Gastroesophageal sphincter (tissue), 4 donors: ENCODE results near the gene GPHN. TPM values are rescaled to one million over a fixed set of nuclear protein-coding genes. Genes with fewer than 3 reads are reported as not detected.
"Not testable (repeated sequence)": the region's sequence is repeated elsewhere in the genome, so short reads cannot be mapped to it uniquely, and the experiment has no call there.

ENCODE experiments used
- ATAC-seq: fragments of 150-250 bp; one replicate; pipeline ENCODE4 v1.9.1; 2016; ENCODE audit warnings: mild to moderate bottlenecking, moderate library complexity
- H3K27ac ChIP-seq, 4 donors: fragments of 200-600 bp; sonication (generic) in 3 of 4; 1 replicate in 3 of 4; 2 replicates in 1 of 4; pipeline ENCODE4 v1.5.1; 2016 to 2019
- H3K27me3 ChIP-seq: fragments of 200-600 bp; sonication (generic); one replicate; pipeline ENCODE4 v1.5.1; 2019
- H3K36me3 ChIP-seq, 2 donors: fragments of 200-600 bp; sonication (generic); one replicate each; pipeline ENCODE4 v1.5.1; 2019; ENCODE audit warnings: control low read depth in 1 of 2
- H3K4me1 ChIP-seq, 3 donors: fragments of 200-600 bp; sonication (generic); 1 replicate in 2 of 3; 2 replicates in 1 of 3; pipeline ENCODE4 v1.5.1; 2016 to 2019; ENCODE audit warnings: control low read depth in 2 of 3
- H3K4me3 ChIP-seq, 2 donors: fragments of 200-600 bp; sonication (generic); one replicate each; pipeline ENCODE4 v1.5.1; 2019; ENCODE audit warnings: mild to moderate bottlenecking in 1 of 2, moderate library complexity in 1 of 2
- H3K9me3 ChIP-seq, 3 donors: fragments of 200-600 bp; sonication (generic); one replicate each; pipeline ENCODE4 v1.5.1; 2017 to 2019; ENCODE audit warnings: control low read depth in 2 of 3
- EP300 ChIP-seq: sonication (generic); formaldehyde crosslinking; IDR thresholded peaks from one replicate; pipeline ENCODE4 v1.6.1; 2017; ENCODE audit warnings: antibody characterized with exemption, mild to moderate bottlenecking
- POLR2A ChIP-seq, 2 donors: fragments of 450-650 bp; IDR thresholded peaks; one replicate each; pipeline ENCODE4 v1.6.1; 2017; ENCODE audit warnings: antibody characterized with exemption in 2 of 2, mild to moderate bottlenecking in 2 of 2, moderate library complexity in 1 of 2
- POLR2AphosphoS5 ChIP-seq: sonication (generic); formaldehyde crosslinking; IDR thresholded peaks from one replicate; pipeline ENCODE4 v1.6.1; 2017; ENCODE audit warnings: antibody characterized with exemption
- WGBS, 2 donors: methylation state at CpG; one replicate each; pipeline ENCODE4 v1.1.5; 2018; ENCODE audit warnings: low coverage in 1 of 2; 5-methylcytosine and 5-hydroxymethylcytosine counted together
- total RNA-seq, 4 donors: library from RNA; depleted of rRNA; stranded (reverse); fragments of >200 nt; gene quantifications; one replicate each; pipeline ENCODE4 v1.1.0, GENCODE V29; 2016
- TF ChIP-seq, protein P1 (sequence below), 4 experiments: fragments of 200-600 bp in 2 of 4; fragments of 450-650 bp in 2 of 4; sonication (generic) in 1 of 4; IDR thresholded peaks; one replicate each; pipeline ENCODE4 v1.5.1; 2017 to 2019; ENCODE audit warnings: antibody characterized with exemption in 4 of 4, mild to moderate bottlenecking in 2 of 4, moderate library complexity in 2 of 4

GPHN gene
- total RNA-seq, 4 donors from 2014 or later = 13.1 to 16.5 (median 14.7) TPM

DNA sequence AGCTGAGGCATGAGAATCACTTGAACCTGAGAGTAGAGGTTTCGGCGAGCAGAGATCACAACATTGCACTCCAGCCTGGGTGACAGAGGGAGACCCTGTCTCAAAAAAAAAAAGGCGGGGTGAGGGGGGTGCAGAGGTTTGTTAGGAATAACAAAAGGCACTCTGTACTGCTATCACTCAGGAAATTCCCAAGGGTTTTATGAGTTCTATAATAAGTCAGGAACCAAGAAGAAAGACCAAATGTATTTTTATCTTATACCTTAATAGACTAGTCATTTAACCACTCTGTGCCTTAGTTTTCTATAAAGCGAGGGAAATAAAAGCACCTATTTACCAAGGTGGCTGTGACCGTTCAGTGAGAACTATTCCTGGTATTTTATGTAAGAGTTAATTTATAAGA lies 319.2 kb downstream of the GPHN start:
- WGBS, 2 donors = 87 to 98% methylated on average over 5 of the region's 5 CpGs
- Histone ChIP-seq H3K9me3 (no peaks in the 10 kb centered on the region), H3K4me1 (no peaks in the 10 kb centered on the region), H3K4me3 (no peak overlapping the region), H3K27me3 (no peaks in the 10 kb centered on the region), H3K36me3 (no peaks in the 10 kb centered on the region), H3K27ac (no peak overlapping the region)
- TF ChIP-seq, protein P1, sequence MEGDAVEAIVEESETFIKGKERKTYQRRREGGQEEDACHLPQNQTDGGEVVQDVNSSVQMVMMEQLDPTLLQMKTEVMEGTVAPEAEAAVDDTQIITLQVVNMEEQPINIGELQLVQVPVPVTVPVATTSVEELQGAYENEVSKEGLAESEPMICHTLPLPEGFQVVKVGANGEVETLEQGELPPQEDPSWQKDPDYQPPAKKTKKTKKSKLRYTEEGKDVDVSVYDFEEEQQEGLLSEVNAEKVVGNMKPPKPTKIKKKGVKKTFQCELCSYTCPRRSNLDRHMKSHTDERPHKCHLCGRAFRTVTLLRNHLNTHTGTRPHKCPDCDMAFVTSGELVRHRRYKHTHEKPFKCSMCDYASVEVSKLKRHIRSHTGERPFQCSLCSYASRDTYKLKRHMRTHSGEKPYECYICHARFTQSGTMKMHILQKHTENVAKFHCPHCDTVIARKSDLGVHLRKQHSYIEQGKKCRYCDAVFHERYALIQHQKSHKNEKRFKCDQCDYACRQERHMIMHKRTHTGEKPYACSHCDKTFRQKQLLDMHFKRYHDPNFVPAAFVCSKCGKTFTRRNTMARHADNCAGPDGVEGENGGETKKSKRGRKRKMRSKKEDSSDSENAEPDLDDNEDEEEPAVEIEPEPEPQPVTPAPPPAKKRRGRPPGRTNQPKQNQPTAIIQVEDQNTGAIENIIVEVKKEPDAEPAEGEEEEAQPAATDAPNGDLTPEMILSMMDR (IDR thresholded peaks at IDR 0.05) = no peak
- no peak for TF ChIP-seq POLR2AphosphoS5
- no peak for TF ChIP-seq EP300
- no peak for TF ChIP-seq POLR2A (IDR thresholded peaks at IDR 0.05)
- ATAC-seq = no peak

DNA sequence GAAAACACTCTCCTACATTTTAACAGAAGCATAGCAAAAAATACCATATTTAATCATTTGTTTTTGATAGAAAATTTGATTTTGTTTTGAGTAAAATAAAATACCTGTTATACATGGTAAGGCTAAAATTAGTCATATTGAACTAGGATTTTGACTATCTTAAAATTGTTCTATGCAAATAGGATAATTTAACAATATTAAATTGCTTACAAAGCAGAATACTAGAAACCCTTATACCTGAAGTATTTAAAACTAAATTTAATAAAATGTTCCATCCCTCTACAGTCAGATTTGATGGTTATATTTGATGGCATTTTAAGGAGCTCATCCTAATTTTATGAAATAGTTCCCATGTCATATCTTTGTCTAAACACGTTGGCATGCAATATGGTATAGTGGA lies 323.2 kb downstream of the GPHN start:
- Histone ChIP-seq H3K27ac (no peak overlapping the region), H3K9me3 (no peaks in the 10 kb centered on the region), H3K27me3 (no peaks in the 10 kb centered on the region), H3K36me3 (no peaks in the 10 kb centered on the region), H3K4me3 (no peak overlapping the region), H3K4me1 (no peaks in the 10 kb centered on the region)
- TF ChIP-seq POLR2AphosphoS5 (no peak), EP300 (no peak), POLR2A (IDR thresholded peaks at IDR 0.05) (no peak)
- TF ChIP-seq, protein P1 (IDR thresholded peaks at IDR 0.05) = no peak
- ATAC-seq = no peak
- WGBS, 2 donors = 89 to 100% methylated on average over 1 of the region's 1 CpG

- Histone ChIP-seq H3K4me3 (no peak overlapping the region), H3K36me3 (no peaks in the 10 kb centered on the region), H3K27ac (no peak overlapping the region), H3K9me3 (no peaks in the 10 kb centered on the region), H3K27me3 (no peaks in the 10 kb centered on the region), H3K4me1 (no peaks in the 10 kb centered on the region)
- no peak for TF ChIP-seq POLR2AphosphoS5
- no peak for TF ChIP-seq POLR2A (IDR thresholded peaks at IDR 0.05)
- TF ChIP-seq, protein P1 (IDR thresholded peaks at IDR 0.05) = no peak
- TF ChIP-seq EP300 = no peak
- no peak for ATAC-seq
- WGBS, 2 donors = 39 to 48% methylated on average over 2 of the region's 2 CpGs
Measured at GRCh38 chr14:66833816-66834215, 325.9 kb downstream of the GPHN start.

GRCh38 chr14:66837436-66837835 lies 329.5 kb downstream of the GPHN start:
- ATAC-seq, H3K36me3 ChIP-seq, H3K27me3 ChIP-seq, H3K4me1 ChIP-seq, H3K9me3 ChIP-seq, H3K4me3 ChIP-seq, H3K27ac ChIP-seq: not testable (repeated sequence)
- no CpG with 5 or more reads among the region's 2 CpGs for WGBS, 2 donors

DNA sequence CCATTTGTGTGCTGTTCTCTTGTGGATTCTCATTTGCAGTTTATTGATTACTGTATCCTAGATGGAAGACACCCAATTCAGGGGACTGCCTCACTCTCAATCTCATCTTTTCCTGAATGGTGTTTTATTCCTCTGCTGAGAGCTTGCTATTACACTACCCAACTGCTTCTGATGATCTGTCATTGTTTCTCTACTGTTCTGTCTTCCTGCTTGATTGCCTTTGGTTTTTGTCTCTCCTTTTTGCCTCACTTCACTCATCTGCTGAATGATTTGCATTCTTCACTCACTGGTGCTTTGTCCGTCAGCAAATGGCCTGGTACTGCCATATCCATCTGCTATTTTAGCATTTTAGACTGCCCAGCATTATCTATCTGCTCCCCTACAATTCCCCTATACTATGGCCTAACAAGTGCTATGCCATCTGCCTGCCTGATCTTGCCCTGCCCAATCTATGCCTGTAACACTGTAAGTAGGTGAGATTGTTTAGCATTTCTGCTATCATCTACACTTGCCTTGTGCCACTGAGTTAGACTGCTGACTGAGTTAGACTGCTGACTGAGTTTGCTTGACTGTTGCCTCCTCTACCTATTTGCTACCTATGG lies 335.1 kb downstream of the GPHN start:
- TF ChIP-seq EP300 (no peak), POLR2A (IDR thresholded peaks at IDR 0.05) (no peak), POLR2AphosphoS5 (no peak)
- TF ChIP-seq, protein P1 (IDR thresholded peaks at IDR 0.05) = no peak
- no peak overlapping the region for H3K27ac ChIP-seq
- no peaks in the 10 kb centered on the region for H3K4me1 ChIP-seq
- H3K4me3 ChIP-seq = no peak overlapping the region
- H3K36me3 ChIP-seq = no peaks in the 10 kb centered on the region
- WGBS, 2 donors = 86 to 100% methylated on average over 1 of the region's 1 CpG
- H3K9me3 ChIP-seq = no peaks in the 10 kb centered on the region
- H3K27me3 ChIP-seq = no peaks in the 10 kb centered on the region
- no peak for ATAC-seq
